K562 (cell line): ENCODE results near the gene HERPUD2. TPM values are rescaled to one million over a fixed set of nuclear protein-coding genes. Genes with fewer than 3 reads are reported as not detected.

Experiments used
- CHD2 ChIP-seq: IDR thresholded peaks from 2 replicates; pipeline ENCODE4 v1.6.1; 2011; ENCODE audit warnings: low read depth, low read length
- IRF2 ChIP-seq: sonication (generic); formaldehyde crosslinking; IDR thresholded peaks from 2 replicates; pipeline ENCODE4 v1.8.1; 2022; ENCODE audit warnings: mild to moderate bottlenecking, missing genetic modification reagents
- MBD2 ChIP-seq: sonication (generic); IDR thresholded peaks from 2 replicates; pipeline ENCODE4 v1.6.1; 2016; ENCODE audit warnings: low read depth, borderline replicate concordance
- NCOA2 ChIP-seq, 2 experiments: fragments of 450-650 bp; IDR thresholded peaks; 2 replicates each; pipeline ENCODE4 v1.6.1; 2018; ENCODE audit warnings: mild to moderate bottlenecking in 2 of 2, moderate library complexity in 1 of 2; ENCODE audit not compliant: partially characterized antibody in 2 of 2
- NONO ChIP-seq, 2 experiments: fragments of 200-400 bp in 1 of 2; fragments of 450-650 bp in 1 of 2; formaldehyde crosslinking in 1 of 2; IDR thresholded peaks; 2 replicates each; pipeline ENCODE4 v1.6.1; 2017; ENCODE audit warnings: low read depth in 2 of 2, mild to moderate bottlenecking in 2 of 2, moderate library complexity in 2 of 2, low read length in 1 of 2
- POLR2G ChIP-seq: fragments of 200-400 bp; formaldehyde crosslinking; IDR thresholded peaks from 2 replicates; pipeline ENCODE4 v1.6.1; 2017; ENCODE audit warnings: low read depth, mild to moderate bottlenecking, antibody characterized with exemption, low read length, moderate library complexity
- SFPQ ChIP-seq: fragments of 200-400 bp; formaldehyde crosslinking; IDR thresholded peaks from 2 replicates; pipeline ENCODE4 v1.6.1; 2017; ENCODE audit warnings: mild to moderate bottlenecking, low read depth, low read length, moderate library complexity
- ZBTB40 ChIP-seq, 2 experiments: fragments of 450-650 bp in 1 of 2; sonication (generic) in 1 of 2; formaldehyde crosslinking in 1 of 2; IDR thresholded peaks; 2 replicates each; pipeline versions ENCODE4 v1.7.1 to v1.9.0; 2016 to 2022; ENCODE audit warnings: inconsistent platforms in 1 of 2, mild to moderate bottlenecking in 1 of 2, missing genetic modification reagents in 1 of 2
- ZKSCAN1 ChIP-seq: fragments of 150-350 bp; IDR thresholded peaks from 2 replicates; pipeline ENCODE4 v1.6.1; 2016; ENCODE audit warnings: low read depth, low read length
- ZNF395 ChIP-seq: fragments of 200-800 bp; sonication (Bioruptor generic); IDR thresholded peaks from 2 replicates; pipeline ENCODE4 v1.6.1; 2017; ENCODE audit warnings: missing genetic modification characterization, missing compliant biosample characterization
- polyA plus RNA-seq, 8 experiments: library from polyadenylated mRNA; depleted of rRNA in 4 of 8; stranded (reverse) in 5 of 8; unstranded in 3 of 8; fragments of >200 nt; fragmentation: Nextera tagmentation in 2 of 8; fragmentation: Illumina TruSeq in 1 of 8; extraction: Ambion mirVana in 2 of 8; extraction: Trizol in 1 of 8; gene quantifications; 2 replicates each; pipeline versions ENCODE4 v1.2.1 to v1.2.3, GENCODE V29; 2011 to 2014; ENCODE audit warnings: inconsistent platforms in 1 of 8, missing spikeins in 1 of 8
- total RNA-seq, 7 experiments: library from RNA; depleted of rRNA in 6 of 7; stranded (reverse); fragments of >200 nt in 6 of 7; fragmentation: Illumina TruSeq in 2 of 7; extraction: Trizol in 2 of 7; gene quantifications; 2 replicates each; pipeline versions ENCODE4 v1.2.1 to v1.2.3, GENCODE V29; 2011 to 2021; ENCODE audit warnings: low replicate concordance in 1 of 7
- TF ChIP-seq, protein P1 (sequence below), 2 experiments: fragments of 200-800 bp in 1 of 2; sonication (Bioruptor generic) in 1 of 2; sonication (generic) in 1 of 2; formaldehyde crosslinking in 1 of 2; IDR thresholded peaks in 1 of 2; conservative IDR thresholded peaks in 1 of 2; 2 replicates each; pipeline versions ENCODE4 v1.5.0 to v1.6.1; 2016 to 2020; ENCODE audit warnings: missing compliant biosample characterization in 1 of 2, missing genetic modification characterization in 1 of 2, missing genetic modification reagents in 1 of 2

HERPUD2 gene
- total and polyA plus RNA-seq, 9 of the 15 experiments (the other 6 are each of a cell fraction or from before 2014, with no cell fraction given), result 4.1 to 28.5 (median 12.3) TPM

DNA sequence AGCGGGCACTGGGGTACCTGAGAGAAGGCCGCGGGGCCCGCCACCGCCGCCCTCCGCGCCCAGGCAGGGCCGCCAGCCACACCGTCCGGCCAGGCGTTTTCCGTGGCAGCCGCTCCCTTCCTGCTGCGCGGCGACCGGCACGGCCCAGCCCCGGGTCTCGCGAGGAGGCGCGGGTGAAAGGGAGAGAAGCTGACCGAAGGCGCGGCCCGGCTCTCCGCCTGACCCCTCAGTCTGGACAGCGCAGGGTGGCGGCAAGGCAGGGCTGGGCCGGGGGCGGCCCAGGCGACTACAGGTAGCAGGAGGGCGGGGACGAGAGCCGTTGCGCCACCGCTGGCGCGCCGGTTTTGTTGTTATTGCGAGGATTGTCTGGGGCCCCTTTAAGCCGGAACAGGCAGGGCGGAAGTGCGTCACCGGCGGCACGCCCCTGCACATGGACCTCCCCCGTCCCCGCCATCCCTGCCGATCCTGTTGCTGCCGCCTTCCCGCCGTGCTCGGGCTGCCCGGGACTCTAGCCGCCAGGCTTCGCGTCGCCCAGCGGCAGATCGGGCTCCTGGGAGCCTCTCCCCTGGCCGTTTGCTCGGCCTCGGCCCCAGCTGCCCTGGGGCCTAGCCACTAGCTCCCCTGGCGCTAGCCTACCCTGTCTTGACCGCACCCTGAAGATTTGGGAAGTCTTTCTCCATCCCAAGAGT, at the start of gene HERPUD2 (continued):
- peak; percentile 91 for TF ChIP-seq ZBTB40 (IDR thresholded peaks at IDR 0.05)
- no peak for TF ChIP-seq ZBTB40 (CRISPR knock-in tag; IDR thresholded peaks at IDR 0.05)
- peak; percentile 95 for TF ChIP-seq POLR2G
- no peak for TF ChIP-seq ZKSCAN1
- TF ChIP-seq ZNF395 (CRISPR knock-in tag), result peak; percentile 59; the same call in 1 of the 2 replicates
- peak; percentile 95 for TF ChIP-seq CHD2
- TF ChIP-seq IRF2 (CRISPR knock-in tag), result no peak
- TF ChIP-seq SFPQ, result no peak
- TF ChIP-seq MBD2, result peak; percentile 53; the same call in 1 of the 2 replicates
- peak in 1 of 2 experiments; percentile 87; a peak in 2 of 4 replicates for TF ChIP-seq NONO (IDR thresholded peaks at IDR 0.05; ENCODE audit: low read depth in 2 of 2, low read length in 1 of 2)
- TF ChIP-seq, protein P1, sequence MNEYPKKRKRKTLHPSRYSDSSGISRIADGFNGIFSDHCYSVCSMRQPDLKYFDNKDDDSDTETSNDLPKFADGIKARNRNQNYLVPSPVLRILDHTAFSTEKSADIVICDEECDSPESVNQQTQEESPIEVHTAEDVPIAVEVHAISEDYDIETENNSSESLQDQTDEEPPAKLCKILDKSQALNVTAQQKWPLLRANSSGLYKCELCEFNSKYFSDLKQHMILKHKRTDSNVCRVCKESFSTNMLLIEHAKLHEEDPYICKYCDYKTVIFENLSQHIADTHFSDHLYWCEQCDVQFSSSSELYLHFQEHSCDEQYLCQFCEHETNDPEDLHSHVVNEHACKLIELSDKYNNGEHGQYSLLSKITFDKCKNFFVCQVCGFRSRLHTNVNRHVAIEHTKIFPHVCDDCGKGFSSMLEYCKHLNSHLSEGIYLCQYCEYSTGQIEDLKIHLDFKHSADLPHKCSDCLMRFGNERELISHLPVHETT (CRISPR knock-in tag; conservative IDR thresholded peaks at IDR 0.05 in 1 of 2, IDR thresholded peaks at IDR 0.05 in 1 of 2), result peak in 1 of 2 experiments; percentile 81; a peak in 2 of 4 replicates
- no peak for TF ChIP-seq NCOA2 (IDR thresholded peaks at IDR 0.05; ENCODE audit: partially characterized antibody in 2 of 2)
